NCI-H1105 treated with DMSO at 0.1 percent for 48 hours (cell line): ENCODE data around the gene VASN.
"Not testable (repeated sequence)": the region's sequence is repeated elsewhere in the genome, so short reads cannot be mapped to it uniquely, and the experiment has no call there.

ENCODE experiments used
- DNase-seq: peaks from one replicate; lab custom pipeline; 2025; lab: John Stamatoyannopoulos, UW

Gene VASN

GRCh38 chr16:4337540-4338088 is 34.0 kb upstream of the VASN start:
- no peak for DNase-seq

DNA sequence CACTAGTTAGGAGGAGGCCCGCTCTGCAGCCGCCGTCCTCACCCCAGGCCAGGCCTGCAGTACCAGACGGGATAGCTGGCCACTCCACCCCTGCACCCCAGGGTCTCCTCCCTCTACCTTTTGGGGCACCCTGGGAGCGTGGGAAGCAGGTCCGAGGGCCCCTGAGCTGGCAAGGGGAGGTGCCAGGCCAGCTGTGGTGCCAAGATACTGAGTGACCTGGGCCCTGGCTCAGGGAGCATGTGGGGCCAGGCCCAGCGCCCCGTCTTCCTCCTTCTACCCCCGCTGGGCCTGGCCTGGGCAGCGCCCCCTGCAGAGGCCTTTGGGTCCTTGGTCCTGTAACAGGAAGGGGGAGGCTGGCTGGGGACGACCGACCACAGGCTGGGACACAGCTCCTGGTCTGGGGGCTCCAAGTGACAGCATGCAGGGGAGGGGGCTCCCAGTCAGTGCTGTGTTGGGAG is 33.5 kb upstream of the VASN start:
- no peak for DNase-seq

- no peak for DNase-seq
Observed at GRCh38 chr16:4338712-4339299, 32.8 kb upstream of the VASN start.

- DNase-seq: no peak
Observed at GRCh38 chr16:4339455-4339854, 32.2 kb upstream of the VASN start.

- peak; percentile 27 for DNase-seq
Observed at GRCh38 chr16:4339909-4340308, 31.7 kb upstream of the VASN start.

GRCh38 chr16:4340443-4340842 is 31.2 kb upstream of the VASN start:
- no peak for DNase-seq

DNA sequence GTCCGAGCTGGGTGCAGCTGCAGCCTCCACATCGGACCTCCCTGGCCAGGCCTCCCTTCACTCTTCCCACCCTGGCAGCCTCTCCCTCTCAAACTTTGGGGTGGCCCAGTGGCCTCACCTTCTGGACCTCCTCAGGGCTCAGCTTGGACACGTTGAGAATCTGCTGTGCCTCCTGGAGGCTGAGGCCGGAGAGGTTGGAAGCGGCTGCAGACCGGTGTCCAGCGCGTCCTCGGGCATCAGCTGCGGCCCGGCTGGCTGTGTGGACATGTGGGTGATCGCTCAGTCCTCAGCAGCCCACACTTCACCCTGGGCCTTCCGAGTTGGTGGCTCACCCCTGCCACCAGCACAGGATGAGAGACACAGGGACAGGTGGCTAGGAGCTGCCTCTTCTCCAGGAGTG is 30.4 kb upstream of the VASN start:
- no peak for DNase-seq

DNA sequence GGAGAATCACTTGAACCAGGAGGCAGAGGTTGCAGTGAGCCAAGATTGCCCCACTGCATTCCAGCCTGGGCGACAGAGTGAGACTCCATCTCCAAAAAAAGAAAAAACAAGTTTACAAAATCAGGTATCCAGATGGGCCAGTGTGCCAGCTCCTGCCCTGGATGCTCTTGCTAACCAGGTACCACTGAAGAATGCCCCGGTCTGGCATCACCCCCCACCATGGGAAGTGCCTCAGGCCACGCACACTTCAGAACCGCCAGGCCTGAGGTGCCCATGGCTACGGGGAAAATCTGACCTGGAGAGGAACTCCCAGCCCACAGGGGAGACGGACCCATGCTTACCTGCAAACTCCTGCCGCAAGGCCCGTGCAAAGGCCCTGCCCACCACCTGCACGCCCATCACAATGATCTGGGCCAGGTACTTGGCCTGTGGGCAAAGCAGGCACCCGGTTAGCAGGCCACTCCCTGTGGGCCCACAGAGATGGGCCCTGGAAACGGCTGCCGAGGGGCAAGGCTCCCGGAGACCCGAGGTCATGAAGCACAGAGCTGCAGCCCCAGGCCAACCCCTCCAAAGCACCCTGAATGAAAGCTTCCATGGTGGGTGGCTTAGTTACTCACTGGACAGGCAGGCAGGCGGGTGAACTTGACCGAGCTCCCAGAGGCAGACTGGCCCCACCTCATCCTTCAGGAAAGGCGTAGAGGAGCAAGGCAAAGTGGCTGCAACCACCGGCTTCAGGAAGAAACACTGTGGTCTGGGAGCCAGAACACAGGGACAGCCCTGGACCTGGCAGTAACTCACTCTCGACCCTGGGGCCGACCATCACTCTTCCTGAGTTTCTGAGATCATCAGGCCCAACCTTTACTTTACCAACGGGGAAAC is 28.5 kb upstream of the VASN start:
- DNase-seq: no peak

GRCh38 chr16:4344300-4344982 is 27.2 kb upstream of the VASN start:
- not testable (repeated sequence) for DNase-seq

GRCh38 chr16:4344983-4345835 is 26.4 kb upstream of the VASN start:
- peak; percentile 67 for DNase-seq

DNA sequence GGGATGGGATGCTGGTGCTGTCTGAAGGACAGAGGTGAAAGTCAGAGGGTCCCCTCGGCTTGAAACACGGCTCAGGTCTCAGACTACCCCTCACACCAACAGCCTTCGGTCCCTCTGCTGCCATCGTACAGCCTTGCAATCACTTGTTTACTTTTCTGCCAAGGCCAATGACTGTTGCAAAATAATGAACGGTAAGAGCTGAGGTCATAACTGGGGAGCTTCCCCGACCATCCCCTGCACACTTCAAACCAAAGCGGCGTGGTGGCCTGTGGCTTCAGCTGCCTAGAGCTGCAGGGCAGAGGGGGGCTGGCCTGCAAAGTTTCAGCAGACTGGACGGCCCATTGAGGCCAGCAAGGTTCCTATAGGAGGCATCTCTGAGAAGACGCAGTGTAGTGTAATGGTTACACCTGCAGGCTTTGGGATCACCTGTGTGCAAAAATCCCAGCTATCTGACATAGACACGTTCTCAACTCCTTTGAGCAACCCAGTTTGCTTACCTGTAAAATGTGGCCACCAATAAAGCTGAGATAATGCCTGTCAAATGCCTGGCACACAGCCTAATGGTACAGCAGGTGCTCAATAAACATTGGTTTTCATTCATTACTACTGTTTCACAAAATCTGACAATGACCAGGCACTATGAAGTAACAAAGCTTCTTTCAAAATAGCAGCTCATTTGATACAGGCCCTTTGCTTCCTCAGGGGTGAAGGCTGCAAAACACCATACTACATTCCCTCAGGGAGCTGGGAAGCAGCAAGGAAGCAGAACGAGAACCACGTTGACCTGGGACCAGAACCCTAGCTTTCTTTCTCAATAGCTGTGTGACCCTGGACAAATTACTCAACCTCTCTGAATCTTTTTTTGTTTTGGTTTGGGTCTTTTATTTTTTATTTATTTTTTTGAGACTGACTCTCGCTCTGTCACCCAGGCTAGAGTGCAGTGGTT is 25.5 kb upstream of the VASN start:
- peak; percentile 21 for DNase-seq

GRCh38 chr16:4347010-4347409 is 24.6 kb upstream of the VASN start:
- DNase-seq: no peak

GRCh38 chr16:4347765-4348509 is 23.7 kb upstream of the VASN start:
- no peak for DNase-seq

GRCh38 chr16:4349332-4349731 is 22.3 kb upstream of the VASN start:
- DNase-seq: no peak

GRCh38 chr16:4350365-4350786 is 21.3 kb upstream of the VASN start:
- no peak for DNase-seq

DNA sequence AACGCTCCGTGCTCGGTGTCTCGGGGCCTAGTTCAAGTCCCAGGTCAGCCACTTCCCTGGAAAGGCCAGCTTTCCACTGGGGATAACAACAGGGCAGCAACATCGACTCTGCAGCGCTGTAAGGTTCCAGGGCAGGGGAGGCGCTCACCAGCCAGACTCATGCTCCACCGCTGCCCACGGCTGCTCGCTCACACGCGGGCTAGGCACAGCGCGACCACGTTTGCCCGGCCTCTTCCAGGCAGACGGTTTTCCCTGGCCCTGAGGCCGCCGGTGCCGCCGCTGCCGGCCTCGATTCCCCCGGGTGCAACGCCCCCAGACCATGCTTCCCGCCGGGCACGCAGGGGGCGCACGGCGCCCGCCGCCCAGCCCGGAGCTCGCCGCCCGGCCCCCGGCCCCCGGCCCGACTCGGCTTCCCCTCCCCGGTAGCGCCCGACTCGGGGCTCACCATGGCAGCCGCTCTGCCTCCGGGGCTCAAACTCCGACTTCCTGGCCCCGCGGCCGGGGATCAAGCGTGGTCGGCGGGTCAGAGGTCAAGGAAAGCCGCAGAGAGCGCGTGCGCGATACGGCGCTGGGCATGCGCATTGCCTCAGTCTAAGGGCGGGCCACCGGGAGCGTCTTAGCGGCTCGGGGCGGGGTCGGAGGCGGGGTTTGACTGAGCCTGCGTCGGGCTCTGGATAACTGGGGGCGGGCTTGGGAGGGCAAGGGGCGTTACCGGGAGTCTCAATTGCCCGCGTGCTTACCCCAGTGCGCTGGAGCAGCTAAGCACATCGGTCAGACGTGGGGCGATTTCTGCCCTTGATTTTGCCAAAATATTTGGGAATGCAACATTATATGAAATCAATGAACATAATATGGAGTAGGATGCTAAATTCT is 20.6 kb upstream of the VASN start, which contains the start of gene PAM16:
Gene PAM16 (minus strand): TSS at position 535 of the 873 bp plus-strand sequence. CDS start 87 bp downstream, at position 448.
- peak; percentile 81 for DNase-seq

- DNase-seq: no peak
Observed at GRCh38 chr16:4351880-4352279, 19.8 kb upstream of the VASN start.

DNA sequence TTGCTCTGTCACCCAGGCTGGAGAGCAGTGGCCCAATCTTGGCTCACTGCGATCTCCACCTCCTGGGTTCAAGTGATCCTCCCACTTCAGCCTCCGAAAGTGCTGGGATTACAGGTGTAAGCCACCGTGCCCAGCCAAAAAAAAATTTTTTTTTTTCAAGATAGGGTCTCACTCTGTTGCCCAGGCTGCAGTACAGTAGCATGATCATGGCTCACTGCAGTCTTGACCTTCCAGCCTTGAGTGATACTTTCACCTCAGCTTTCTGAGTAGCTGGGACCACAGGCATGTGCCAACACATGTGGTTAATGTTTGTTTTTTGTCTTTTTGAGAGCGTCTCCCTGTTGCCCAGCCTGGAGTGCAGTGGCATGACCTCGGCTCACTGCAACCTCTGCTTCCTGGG is 18.8 kb upstream of the VASN start:
- no peak for DNase-seq

GRCh38 chr16:4353675-4354074 is 18.0 kb upstream of the VASN start:
- no peak for DNase-seq
